Hepatic stellate cell (primary cell): ENCODE measurements around the gene KCNJ15.
"Not testable (repeated sequence)": the region's sequence is repeated elsewhere in the genome, so short reads cannot be mapped to it uniquely, and the experiment has no call there.

ENCODE experiments used
- DNase-seq: peaks from one replicate; pipeline ENCODE4 v3.0.0; 2011; ENCODE audit warnings: low spot score

The KCNJ15 gene

DNA sequence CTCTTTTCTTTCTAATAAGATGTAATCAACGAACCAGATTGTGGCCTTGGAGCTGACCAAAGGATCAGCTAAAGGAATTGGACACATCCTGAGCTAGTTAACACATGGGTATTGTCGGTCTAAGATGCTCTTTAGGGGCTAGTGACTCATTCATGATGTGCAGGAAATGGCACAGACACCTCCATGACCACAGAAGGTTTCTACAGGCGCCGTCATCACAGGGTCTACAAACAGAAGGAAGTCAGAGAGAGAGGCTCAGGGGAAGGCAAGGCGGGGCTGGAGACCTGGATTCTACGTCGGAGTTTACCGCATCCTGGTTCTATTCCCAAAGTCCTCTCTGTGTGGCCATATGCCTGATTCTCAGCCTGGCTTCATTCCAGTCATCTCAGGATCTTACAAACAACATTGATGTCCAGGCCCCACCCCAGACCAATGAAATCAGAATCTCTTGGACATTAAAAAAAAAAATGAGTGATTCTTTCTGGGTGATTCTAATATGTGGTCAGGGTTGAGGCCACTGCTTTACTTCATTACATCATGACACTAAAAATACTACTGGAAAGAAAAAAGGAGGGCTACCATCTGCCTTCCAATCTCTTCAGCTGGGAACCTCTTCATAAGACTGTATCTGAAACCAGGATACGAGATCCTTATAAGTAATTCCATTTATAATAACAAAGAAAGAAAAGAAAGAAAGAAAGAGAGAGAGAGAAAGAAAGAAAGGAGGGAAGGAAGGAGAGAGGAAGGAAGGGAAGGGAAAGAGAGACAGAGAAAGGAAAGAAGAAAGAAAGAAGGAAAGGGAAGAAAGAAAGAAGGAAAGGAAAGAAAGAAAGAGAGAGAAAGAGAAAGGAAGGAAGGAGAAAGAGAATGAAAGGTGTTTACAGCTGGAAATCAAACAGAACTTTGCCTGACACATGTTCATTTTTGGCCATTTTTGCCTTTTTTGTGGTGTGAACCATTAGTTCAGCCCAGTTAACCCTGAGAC, 11.6 kb upstream of the KCNJ15 start:
- peak; percentile 53 for DNase-seq

DNA sequence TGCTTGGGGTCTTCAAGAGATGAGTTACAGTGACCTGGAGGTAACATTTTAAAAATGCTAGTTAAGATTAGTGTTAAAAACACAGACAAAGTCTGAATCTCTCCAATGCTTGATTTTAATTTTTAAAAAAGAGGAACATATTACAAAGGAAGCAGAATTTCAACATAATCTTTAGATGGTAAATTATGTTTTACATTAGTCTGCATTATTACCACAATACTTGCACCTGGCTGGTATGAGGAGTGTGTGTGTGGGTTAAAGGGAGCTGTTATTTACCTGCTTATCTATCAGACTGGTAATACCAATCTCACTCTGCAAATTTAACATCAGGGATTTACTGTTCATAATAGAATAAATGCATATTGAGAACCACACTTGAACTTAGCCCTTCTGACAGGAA, 10.3 kb upstream of the KCNJ15 start:
- no peak for DNase-seq

DNA sequence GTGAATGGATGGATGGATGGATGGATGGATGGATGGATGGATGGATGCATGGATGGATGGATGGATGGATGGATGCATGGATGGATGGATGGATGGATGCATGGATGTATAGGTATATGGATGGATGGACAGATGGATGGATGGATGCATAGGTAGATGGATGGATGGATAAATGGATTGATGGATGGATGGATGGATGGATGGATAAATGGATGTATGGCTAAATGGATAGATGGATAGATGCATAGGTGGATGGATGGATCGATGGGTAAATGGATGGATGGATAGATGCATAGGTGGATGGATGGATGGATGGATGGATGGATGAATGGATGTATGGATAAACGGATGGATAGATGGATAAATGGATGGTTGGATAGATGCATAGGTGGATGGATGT, 9.7 kb upstream of the KCNJ15 start:
- not testable (repeated sequence) for DNase-seq

DNA sequence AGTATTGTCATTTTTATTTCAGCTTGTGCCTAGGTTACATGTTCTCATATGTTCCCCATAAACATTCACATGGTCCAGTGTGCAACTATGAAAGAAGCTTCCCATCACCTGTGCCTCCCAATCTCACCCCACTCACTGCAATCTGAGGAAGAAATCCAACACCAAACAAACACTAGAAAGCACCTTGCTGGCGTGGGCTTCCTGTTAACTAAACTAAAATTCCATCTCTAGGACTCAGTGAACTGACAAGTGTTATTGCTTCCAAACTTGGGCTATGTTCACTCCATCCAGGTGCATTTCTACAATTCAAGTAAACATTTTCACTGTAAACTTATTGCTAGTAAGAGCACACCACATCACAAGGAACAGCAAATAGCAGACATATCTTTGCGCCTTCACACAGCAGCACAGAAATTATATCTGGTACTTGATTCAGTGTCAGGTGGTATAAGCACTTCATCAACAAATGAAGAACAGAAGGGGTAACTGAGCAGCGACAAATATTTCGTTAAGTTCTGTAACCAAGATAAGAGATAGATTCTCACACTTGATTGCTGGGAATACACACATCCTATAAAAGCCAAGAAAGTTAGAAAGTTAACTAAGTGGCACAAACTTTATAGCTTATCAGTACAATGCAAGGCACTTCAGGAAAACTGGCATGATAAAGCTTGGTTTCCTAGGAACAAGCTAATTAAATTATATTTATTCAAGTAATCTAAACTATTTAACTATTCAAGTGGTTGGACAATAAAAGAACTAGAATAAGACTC, 8.9 kb upstream of the KCNJ15 start:
- no peak for DNase-seq

DNA sequence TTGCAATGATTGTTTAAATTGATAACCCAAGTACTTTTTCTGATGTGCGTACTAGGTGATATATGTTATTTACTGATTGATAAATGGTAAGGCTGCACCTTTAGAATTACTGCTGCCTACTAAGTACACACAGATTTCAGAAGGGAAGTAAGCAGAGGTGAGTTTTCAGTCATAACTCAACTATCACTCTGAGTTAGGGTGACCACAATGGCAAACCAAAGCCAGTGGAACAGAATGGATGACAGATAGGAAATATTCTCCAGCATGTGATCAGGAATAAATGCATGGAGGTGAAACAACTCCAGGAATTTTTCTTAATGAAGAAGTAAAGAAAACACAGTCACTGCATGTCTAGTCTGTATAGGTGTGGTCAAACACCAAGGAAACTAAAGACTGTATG, 7.5 kb upstream of the KCNJ15 start:
- DNase-seq = no peak

DNA sequence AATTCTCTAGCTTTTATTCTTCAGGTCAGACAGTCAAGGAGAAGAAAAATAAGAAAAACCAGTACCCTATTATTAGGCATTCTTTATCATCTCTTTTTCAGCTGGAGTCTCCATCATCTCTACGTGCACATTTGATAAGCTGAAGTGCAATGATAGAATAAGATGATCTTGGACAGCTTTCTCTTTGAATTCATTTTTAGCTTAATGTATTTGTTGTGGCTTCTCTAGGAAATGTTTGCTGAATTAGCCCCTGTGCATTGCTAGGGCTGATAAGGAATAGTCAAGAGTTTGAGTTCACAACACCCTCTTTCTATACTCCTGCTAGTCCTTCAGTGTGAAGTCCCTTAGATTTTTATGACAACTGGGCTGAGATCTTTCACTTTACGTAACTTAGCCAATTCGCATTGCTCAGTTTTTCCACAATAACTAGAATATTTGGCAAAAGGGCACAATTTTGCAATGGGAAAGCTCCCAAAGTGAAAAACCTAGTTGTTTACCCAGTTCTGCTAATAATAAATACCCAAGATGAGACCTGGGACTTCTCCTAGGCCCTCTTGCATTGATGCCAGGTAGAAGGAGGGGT, 7.0 kb upstream of the KCNJ15 start:
- DNase-seq = no peak

DNA sequence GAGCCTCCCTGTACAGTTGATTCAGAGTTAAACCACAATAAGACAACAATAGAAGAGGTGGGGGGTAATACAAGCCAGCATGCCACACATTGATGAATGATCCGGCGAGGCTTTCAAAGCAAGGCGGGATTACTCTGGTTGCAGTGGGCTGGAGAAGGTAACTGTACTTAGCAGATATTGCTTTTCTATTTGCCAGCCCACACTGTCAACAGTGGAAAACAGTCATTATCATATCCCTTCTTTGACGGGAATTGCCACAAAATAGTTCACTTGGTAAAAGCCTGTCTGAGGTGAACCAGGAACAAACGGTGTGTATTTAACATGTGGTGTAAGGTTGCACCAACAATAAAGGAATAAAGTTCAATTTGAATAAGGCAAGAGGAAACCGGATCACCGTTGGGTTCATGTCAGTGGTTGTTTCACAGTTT, 5.8 kb upstream of the KCNJ15 start:
- no peak for DNase-seq

DNA sequence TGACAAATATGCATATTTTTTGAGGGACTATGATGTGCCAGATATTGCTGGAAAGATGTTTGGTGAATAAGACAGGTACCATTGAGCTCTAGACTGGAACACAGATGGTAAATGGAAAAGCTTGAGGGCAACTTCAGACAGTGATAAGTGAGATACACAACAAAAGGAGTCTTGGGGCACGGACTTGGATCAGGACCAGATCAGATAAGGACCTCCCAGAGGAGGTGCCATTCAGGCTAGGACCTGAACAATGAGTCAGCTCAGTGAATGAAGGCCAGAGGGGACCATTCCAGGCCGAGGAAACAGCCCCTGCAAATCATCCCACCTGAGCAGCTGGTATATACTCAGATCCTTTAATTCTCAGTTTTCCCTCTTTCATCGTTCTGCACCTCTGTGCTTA, 1.8 kb upstream of the KCNJ15 start:
- no peak for DNase-seq

DNA sequence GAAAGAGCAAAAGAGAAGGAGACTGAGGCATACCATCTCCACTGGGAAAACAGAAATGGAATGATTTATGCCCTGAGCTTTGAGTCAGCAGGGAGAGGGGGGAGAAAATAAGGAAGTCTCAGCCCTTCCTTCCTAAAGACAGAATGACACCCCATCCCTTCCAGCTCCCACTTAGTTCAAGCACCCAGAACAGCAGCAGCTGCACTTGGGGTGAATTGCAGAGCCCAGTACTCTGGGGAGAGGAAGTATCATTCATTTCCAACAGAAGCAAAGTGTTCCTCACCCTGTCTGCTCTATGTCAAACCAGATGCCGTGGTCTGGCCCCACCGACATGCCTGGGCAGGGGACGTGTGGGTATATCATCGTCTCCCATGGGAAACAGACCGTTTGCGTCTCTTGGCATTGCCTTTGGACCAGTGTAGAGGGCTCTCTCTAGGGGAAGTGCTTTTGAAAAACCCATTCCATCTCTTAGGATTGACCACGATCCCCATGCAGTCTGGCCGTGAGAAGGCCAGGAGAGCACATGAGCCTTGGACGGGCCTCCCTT, 1.1 kb upstream of the KCNJ15 start:
- DNase-seq = no peak

DNA sequence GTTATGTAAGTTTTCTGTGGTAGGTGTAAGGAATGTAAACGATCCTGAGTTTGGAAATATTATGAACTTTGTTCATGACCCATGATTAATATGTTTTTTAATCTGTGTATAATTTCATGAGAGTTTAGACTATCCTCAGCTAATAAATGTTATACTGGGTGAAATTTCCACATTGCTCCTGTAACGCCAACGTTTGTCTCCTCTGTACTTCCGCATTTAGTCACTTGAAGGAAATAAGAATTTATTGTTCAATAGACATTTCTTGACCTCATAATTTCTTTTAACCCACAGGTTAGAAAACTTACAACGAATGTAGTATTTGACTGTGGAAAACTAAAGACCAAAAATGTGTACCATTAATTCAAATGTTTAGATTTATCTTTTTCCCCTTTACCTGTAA, 876 bp downstream of the KCNJ15 start:
- DNase-seq = no peak

DNA sequence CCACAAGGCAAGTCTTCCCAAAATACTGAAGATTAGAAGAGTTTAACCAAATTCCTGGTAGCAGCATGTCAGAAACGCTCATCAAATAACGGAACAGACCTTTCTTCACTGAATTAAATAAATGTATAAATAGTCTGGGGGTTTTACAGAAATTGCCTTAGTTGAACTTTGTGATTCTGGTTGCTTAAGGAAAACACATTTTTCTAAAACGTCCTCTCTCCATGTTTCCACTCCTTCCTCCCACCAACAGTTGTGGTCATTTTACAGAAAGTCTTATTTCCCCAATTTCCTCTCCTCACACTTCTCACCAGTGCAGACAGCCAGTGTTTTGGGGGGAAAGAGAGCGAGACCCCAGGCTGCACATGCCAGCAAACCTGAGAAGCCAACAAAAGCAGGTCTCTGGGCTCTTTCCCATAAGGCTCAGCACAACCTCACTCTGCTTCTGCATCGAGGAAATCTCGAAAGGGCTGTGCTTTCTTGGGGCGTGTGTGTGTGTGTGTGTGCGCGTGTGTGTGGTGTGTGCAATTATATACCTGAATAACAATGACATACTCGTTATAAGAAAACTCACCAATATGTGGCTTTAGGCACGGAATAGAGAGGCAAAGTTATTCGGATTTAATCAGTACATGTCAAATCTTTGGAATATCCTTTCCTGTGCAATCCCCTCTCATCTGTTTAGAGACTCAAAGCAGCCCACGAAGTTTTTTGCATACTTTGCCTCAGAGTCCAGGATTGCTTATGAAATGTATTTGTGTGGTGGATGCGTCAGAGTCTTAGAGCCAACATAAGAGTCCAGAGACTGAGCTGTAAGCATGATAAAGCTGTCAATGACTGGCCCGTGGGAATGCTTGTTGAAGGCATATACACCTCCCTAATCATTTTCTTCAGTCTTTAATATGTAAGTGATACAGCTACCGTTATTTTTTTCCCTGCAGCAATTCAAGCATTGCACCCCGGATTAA, 2.0 kb downstream of the KCNJ15 start:
- DNase-seq = peak; percentile 36

DNA sequence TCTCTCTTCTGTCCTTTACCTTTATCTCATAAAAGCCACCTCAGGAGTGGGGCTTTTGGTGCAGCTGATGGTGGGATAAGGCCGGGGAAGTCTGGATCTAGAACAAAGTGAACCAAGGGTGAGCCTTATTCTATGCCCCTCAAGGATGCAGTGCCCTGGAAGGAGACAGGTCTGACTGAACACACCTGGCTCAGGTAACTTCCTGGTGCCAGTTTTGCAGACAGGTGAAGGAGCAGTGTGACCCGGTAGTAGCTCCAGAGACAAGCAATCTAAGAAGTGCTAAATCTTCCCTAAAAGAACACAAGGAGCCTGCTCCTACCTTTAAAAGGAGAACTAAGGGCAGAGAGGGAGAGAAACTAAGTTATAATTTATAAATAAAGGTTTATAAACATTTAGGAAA, 2.9 kb downstream of the KCNJ15 start:
- no peak for DNase-seq

DNA sequence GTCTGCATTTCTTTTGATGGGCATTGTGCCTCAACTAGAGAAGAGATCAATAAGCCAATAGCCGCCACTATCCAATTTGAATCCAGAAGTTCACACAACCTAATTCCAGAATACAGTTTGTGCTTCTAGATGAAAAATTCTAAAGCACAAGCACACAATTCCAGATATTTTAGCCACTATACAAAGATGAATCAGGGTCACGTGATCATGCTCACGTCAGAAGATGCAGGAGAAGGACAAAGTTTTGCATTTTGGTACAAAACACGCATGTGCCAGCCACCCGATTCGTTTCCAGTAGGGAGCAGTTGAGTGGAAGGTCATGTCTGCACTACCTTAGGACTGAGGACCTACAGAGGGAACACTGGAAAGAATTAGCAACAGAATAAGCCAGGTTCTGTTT, 3.6 kb downstream of the KCNJ15 start:
- no peak for DNase-seq

DNA sequence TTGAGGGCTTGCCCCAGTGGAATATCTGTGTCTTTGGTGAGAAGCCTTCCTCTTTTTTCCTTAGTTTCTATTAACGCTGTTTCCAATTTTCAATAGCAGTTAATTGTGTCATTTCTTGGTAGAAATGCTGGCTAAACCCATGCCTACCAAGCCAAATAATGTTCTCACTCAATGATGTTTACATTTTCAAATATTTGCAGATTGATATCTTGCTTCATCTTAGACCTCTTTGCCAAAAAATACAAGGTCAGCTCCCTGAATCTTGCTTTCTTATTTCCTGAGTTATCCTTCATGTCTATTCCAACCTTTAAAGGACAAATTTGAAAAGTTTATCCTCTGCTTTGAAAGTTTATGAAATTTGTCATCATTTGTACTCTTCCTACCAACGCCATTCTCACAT, 5.1 kb downstream of the KCNJ15 start:
- no peak for DNase-seq

DNA sequence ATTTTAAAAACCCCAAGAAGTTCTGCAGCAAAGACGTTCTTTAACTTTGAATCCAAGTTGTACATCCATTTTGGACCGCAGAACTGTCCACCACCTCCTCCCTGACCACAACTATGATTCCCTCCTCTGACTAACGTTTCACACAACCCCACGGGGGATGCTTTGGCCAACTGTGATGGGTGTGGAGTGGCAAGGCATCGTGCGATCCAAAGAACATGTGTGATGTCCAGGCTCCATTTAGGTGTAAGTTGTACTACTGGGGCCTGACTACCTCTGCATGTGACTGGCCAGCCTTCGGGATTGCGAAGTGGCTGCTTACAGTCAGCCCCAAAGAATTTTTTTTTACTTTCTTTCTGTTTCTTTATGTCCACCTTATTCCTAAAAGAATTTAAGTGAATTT, 6.7 kb downstream of the KCNJ15 start:
- DNase-seq = peak; percentile 28

DNA sequence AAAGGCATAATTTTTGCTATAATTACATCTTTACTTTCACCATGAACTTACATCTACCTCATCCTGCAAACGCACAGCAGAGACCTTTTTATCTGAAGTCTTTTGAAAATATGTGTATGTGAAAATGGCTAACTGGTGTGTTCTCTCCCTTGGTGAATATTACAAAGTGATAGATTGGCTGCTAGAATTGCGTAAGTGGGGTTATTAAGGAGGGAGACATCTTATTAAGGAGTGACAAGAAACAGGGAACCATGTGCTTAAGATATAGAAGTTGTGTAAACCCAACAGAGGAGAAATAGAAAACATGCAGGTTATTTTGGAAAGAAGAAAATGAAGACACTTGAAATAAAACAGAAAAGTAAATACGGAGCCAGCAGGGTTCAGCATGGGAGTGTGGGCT, 7.8 kb downstream of the KCNJ15 start:
- DNase-seq = no peak

DNA sequence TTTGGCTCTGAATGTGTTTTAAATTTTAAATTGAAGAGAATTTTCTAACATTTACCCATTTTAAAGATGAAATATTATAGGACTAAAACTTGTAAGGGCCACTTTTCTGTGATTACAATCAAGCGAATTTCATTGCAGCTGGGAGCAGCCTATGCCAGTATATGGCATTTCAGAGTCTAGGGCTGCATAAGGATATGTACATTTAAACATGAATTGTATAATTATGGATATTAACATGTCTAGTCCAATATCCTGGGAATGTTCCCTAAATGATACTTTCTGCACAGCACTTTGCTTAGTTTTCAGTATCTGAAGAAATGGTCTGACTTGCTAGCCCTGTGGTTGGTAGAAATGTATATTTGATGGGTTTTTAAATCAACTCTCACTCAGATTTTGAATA, 8.4 kb downstream of the KCNJ15 start:
- no peak for DNase-seq

DNA sequence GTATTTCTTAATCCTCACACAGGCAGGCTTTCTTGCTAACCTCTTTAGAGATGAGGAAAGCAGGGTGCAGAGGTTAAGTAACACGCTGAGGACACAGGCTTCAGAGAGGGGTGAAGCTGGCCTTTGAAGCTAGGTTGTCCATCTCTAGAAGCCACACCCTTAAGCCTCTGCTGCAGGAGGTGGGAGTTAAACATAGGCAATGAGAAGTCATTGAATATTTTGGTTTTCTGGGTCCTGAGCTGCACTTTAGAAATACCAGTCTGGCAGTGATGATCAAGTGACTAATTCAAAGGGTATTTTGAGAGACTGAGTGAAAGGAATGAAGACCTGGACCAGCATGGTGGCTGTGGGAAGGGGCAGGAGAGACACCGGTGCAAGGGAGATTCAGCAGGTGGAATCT, 9.9 kb downstream of the KCNJ15 start:
- peak; percentile 38 for DNase-seq

DNA sequence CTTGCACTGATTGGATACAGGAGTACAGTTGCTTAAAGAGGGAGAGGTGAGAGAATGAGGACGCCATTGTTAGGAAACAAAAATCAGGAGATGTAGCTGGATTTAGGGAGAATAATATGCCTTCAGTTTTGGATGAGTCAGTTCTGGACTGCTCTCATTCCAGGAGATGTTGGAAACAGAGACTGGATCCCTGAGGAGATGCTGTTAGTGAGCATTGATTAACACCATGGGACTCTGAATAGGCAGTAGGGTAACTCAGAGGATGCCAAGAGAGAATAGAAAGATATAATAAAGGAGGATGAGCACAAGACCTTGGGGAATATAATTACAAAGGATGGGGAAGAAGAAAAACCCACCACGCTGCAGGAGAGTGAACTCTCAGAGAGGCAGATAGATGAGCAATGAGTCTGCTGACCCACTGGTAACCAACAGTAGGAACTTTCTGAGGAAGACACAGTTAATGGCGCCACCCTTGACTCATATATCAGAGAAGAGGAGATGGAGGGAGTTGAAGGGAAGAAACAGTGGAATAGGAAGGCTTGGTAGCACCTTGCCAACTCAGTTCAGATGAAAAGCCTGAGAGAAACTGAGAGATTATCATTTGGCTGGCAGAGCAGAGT, 10.5 kb downstream of the KCNJ15 start:
- peak; percentile 8 for DNase-seq

DNA sequence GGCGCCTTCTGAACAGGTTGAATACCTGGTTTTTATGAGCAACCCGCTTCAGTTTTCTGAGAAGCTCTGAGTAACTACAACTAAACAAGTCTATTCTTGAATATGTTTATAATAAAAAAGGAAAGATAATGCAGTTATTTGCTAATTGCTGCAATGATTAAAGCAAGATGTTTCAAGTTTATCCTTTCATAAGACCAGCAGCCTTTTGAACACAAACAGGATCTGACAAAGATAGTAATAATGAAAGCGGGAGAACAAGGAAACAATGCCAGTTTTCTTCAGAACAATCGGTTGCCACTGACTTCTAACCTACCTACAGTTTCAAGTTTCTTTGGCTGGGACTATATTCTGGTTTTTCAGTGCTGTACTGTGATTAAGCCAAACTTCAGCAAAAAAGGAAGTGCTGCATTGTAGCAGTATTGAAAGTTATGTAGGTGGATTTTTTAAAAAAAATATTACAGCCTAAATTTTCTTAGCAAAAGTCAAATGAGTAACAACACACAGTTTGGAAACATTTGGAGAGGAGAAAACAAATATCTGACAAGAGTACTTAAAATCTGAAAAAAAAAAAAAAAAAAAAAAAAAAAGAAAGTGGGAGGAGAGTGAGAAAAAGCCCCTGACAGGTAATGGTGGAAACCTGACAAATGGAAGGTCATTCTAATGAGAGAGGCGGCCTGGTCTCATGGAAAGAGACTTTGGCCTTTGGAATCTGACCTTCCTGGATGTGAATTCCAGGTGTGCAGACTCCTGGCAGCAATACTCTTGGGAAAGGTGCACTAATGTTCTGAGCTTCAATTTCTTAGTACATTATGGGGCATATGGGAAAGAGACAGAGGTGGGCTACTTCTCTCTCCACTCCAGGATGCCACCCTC, 11.4 kb downstream of the KCNJ15 start:
- no peak for DNase-seq
